Measurements from ENCODE around the gene ITGA7. TPM values are rescaled to one million over a fixed set of nuclear protein-coding genes. Genes with fewer than 3 reads are reported as not detected.

The ITGA7 gene
- total RNA-seq, 3 donors from 2014 or later: 20.5 to 190 (median 33.1) TPM

- H3K36me3 ChIP-seq: no peaks in the 10 kb centered on the region
- no peaks in the 10 kb centered on the region for H3K4me1 ChIP-seq
- TF ChIP-seq POLR2AphosphoS5 (IDR thresholded peaks at IDR 0.05): no peak
- no peak for TF ChIP-seq CTCF (IDR thresholded peaks at IDR 0.05)
- TF ChIP-seq POLR2A (IDR thresholded peaks at IDR 0.05): no peak
- peak in 1 of 2 donors; percentile 31 for DNase-seq (ENCODE audit: low spot score in 2 of 2)
- intact Hi-C loops (cut with DNase I; ENCODE audit: low total_unique reads): no loop called here
- no peak overlapping the region for H3K4me3 ChIP-seq
- no peak overlapping the region for H3K27ac ChIP-seq
- no peaks in the 10 kb centered on the region for H3K27me3 ChIP-seq
- no peaks in the 10 kb centered on the region for H3K9me3 ChIP-seq
Measured at GRCh38 chr12:55699471-55700055, 8.1 kb downstream of the ITGA7 start.

GRCh38 chr12:55698965-55699364 is 8.7 kb downstream of the ITGA7 start:
- no peak overlapping the region for H3K27ac ChIP-seq
- TF ChIP-seq POLR2A (IDR thresholded peaks at IDR 0.05): no peak
- no peak for TF ChIP-seq CTCF (IDR thresholded peaks at IDR 0.05)
- no peak for TF ChIP-seq POLR2AphosphoS5 (IDR thresholded peaks at IDR 0.05)
- H3K27me3 ChIP-seq: no peaks in the 10 kb centered on the region
- no peaks in the 10 kb centered on the region for H3K36me3 ChIP-seq
- peak in 1 of 2 donors; percentile 20 for DNase-seq (ENCODE audit: low spot score in 2 of 2)
- no peaks in the 10 kb centered on the region for H3K4me1 ChIP-seq
- no peaks in the 10 kb centered on the region for H3K9me3 ChIP-seq
- intact Hi-C loops (cut with DNase I; ENCODE audit: low total_unique reads): no loop called here
- no peak overlapping the region for H3K4me3 ChIP-seq

GRCh38 chr12:55698241-55698955 is 9.3 kb downstream of the ITGA7 start:
- H3K36me3 ChIP-seq: no peaks in the 10 kb centered on the region
- peak in 1 of 2 donors; percentile 40 for DNase-seq (ENCODE audit: low spot score in 2 of 2)
- H3K4me1 ChIP-seq: no peaks in the 10 kb centered on the region
- no peak overlapping the region for H3K27ac ChIP-seq
- no peaks in the 10 kb centered on the region for H3K27me3 ChIP-seq
- H3K4me3 ChIP-seq: no peak overlapping the region
- TF ChIP-seq POLR2AphosphoS5 (IDR thresholded peaks at IDR 0.05): no peak
- no peak for TF ChIP-seq POLR2A (IDR thresholded peaks at IDR 0.05)
- TF ChIP-seq CTCF (IDR thresholded peaks at IDR 0.05): no peak
- no peaks in the 10 kb centered on the region for H3K9me3 ChIP-seq
- intact Hi-C loops (cut with DNase I; ENCODE audit: low total_unique reads): no loop called here

GRCh38 chr12:55697686-55698085 is 10.0 kb downstream of the ITGA7 start:
- TF ChIP-seq CTCF (IDR thresholded peaks at IDR 0.05) (no peak), POLR2A (IDR thresholded peaks at IDR 0.05) (no peak), POLR2AphosphoS5 (IDR thresholded peaks at IDR 0.05) (no peak)
- intact Hi-C loops (cut with DNase I; ENCODE audit: low total_unique reads): no loop called here
- Histone ChIP-seq H3K27me3 (no peaks in the 10 kb centered on the region), H3K4me1 (no peaks in the 10 kb centered on the region), H3K9me3 (no peaks in the 10 kb centered on the region), H3K4me3 (no peak overlapping the region), H3K27ac (no peak overlapping the region), H3K36me3 (no peaks in the 10 kb centered on the region)
- peak in 1 of 2 donors; percentile 15 for DNase-seq (ENCODE audit: low spot score in 2 of 2)

GRCh38 chr12:55696796-55697462 is 10.8 kb downstream of the ITGA7 start:
- TF ChIP-seq POLR2A (IDR thresholded peaks at IDR 0.05) (no peak), POLR2AphosphoS5 (IDR thresholded peaks at IDR 0.05) (no peak), CTCF (IDR thresholded peaks at IDR 0.05) (no peak)
- Histone ChIP-seq H3K9me3 (no peaks in the 10 kb centered on the region), H3K36me3 (no peaks in the 10 kb centered on the region), H3K27ac (no peak overlapping the region), H3K27me3 (no peaks in the 10 kb centered on the region), H3K4me3 (no peak overlapping the region), H3K4me1 (no peaks in the 10 kb centered on the region)
- intact Hi-C loops (cut with DNase I; ENCODE audit: low total_unique reads): no loop called here
- peak in 1 of 2 donors; percentile 49 for DNase-seq (ENCODE audit: low spot score in 2 of 2)
